ENCODE measurements around the gene RPS27.

Gene RPS27

DNA sequence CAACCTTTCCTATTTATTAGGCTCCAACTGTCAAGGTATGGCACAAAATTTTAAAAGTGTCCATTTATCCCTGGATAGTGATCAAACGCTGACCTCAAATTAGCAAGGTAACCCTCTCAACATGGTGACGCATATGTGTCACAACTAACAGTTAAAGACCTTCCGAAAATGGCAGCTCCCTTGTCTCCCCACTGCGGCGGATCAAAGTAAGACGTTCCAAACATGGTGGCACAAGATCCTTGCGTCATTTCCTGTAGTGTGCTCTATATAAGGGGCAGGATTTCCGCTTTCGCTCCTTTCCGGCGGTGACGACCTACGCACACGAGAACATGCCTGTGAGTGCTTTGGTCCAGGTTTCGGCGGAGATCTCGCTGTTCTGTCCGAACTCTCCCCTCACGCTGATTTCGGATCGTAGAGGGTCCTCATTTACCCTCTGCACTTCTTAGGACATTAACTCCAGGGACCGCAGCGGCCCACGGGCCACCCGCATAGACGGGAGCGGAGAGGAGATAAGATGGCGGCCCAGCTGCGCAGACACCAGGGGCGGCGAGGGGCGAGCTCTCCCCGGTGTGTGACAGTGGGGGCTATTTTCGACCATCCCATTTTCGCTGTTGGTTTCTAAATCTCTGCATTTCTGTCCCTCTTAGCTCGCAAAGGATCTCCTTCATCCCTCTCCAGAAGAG lies at the start of gene RPS27:
RPS27 (plus strand) TSS at position 295 of the 683 bp plus-strand sequence; CDS start at position 330, 35 bp downstream.
- peak; percentile 99 for DNase-seq

DNA sequence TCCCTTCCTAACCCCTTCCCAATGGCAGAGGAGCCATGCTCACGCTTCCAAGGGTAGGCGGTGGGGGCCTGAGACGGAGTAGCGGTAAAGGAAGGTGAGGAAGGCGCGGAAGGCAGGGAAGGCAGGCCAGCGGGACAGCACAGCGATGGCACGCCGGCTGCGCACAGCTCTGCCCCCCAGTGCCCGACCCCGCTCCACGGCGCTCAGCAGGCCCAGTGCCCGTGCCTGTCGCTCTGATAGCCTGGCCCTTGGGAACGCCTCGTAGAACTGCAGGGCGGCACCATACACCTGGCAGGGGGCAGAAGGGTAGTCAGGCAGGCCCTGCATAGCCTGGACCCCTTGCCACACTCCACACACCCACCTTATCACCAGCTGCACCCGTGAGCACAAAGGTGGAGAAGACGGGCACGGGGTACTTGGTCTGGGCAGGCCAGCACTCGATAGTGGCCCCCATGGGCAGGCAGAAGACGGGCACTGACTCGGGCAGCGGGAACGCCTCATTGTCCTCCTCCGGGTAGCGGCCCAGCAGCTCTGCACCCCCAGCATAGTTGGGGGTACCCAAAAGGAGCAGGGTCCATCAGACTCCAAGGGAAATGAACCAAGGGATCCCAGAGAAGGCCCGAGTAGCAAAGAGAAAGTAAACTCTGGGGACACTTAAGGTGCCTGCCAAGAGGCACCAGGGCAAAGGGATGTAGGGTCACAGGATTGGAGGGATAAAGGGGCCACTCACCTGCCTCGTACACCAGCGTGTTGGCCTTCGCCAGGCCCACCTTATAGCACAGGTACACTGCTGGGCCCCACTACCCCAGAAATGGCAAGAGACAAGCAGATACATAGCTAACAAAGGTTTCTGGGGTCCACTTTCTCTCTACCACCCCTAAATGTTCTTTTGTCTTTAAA lies 48.5 kb upstream of the RPS27 start:
- no peak for DNase-seq

DNA sequence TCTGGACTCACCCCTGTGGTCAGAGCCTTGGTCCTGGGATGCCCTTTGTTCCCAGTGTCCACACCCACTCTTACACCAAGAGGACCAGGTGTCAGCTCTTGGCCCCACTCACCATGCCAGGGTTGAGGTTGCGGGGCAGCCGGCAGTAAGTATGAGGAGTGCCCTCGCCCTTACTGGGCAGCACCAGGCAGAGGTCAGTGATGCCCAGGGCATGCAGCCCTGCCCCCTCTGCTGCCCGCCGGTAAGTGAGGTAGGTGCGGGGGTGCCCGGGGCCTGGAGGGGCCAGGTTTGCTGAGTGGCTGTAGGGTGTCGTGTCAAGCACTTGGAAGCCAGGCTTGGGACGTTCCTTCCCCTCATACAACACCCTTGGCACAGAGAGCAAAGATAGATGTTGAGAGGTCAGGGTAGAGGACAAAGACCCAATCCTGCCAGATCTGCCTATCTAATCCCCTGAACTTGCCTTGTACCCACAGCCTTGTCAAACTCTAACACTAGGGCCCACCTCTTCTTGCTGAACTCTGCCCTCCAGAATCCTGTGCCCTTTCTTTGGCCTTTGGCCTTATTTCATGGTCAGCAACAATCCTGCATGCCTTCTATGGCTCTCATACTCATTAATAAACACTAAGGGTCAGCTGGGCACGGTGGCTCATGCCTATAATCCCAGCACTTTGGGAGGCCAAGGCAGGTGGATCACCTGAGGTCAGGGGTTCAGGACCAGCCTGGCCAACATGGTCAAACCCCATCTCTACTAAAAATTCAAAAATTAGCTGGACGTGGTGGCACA lies 47.6 kb upstream of the RPS27 start:
- no peak for DNase-seq

DNA sequence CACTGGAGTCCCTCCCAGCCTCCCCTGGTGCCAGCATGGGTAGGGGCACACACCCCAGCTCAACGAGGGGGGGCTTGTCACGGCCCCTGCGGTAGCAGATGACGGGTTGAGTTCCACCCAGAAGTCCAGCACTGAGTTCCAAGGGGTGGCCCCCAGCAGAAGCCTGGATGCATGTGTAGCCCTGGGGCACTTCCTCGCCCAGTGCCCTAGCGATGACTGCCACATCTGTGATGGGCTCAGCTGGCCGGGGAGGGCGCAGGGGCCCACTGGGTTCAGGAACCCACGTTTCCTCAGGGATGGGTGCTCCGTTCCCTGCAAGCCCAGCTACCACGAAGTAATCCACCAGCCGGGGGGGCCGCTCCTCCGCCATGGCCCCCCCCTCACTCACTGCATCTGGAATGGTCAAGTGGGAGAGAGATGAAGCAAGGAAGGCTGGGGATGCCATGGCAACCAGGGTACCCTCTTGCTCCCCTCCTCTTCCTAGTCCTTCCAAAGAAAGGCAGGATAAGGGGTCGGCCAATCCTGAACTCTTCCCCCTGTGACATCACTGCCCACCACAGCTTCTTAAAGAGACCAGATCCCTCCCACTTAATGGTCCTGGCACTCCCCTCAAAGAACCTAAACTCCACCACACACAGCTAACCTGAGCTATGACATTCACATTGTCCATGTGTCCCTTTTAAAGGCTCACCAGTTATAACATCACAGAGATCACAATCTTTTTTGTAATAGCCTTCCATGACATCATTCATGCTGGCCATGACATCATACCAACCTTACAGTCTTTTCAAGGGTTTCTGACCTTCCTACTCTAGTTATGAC lies 46.3 kb upstream of the RPS27 start:
- DNase-seq: no peak

DNA sequence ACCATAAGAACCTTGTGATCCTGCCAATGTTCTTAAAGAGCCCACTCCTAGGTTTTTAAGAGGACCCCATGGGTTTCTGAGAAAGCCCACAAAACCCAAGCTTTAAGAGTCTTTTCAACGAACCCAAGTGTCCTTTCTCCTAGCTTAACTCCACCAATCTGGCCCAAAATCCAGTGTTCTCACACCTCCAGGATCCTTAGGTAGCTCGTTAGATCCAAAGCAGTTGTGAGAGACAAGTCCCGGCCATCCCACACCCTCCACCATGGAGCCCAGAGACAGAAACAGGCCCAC lies 45.8 kb upstream of the RPS27 start:
- no peak for DNase-seq

DNA sequence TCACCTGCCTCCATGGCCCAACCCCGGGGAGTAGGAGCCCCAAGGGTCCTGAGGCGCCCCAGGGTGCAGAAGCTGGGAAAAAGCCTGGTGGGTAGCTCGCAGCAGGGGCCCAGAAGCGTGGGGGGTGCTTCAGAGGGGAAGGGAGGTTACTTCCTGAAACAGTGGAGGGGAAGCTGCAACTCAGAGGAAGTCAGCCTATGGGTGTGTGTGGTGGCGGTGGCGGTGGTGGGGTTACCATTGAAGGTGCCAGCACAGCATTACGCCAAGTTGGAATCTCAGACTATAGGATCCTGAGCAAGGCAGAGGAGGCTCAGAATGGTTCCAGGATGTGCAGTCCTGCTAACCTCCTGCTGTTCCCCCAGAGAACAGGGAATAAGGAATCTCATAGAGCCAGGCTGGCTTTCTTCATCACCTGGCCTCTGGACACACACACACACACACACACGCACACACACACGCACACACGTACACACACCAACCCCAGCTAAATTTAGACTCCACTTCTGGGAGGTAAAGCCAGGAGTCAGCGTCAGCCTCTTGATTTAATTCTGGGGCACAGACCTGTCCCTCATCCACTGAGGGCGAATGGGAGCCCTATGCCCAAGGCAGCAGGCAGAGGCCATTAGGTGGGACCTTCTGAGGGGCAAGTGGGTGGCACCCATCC lies 45.3 kb upstream of the RPS27 start:
- peak; percentile 68 for DNase-seq

DNA sequence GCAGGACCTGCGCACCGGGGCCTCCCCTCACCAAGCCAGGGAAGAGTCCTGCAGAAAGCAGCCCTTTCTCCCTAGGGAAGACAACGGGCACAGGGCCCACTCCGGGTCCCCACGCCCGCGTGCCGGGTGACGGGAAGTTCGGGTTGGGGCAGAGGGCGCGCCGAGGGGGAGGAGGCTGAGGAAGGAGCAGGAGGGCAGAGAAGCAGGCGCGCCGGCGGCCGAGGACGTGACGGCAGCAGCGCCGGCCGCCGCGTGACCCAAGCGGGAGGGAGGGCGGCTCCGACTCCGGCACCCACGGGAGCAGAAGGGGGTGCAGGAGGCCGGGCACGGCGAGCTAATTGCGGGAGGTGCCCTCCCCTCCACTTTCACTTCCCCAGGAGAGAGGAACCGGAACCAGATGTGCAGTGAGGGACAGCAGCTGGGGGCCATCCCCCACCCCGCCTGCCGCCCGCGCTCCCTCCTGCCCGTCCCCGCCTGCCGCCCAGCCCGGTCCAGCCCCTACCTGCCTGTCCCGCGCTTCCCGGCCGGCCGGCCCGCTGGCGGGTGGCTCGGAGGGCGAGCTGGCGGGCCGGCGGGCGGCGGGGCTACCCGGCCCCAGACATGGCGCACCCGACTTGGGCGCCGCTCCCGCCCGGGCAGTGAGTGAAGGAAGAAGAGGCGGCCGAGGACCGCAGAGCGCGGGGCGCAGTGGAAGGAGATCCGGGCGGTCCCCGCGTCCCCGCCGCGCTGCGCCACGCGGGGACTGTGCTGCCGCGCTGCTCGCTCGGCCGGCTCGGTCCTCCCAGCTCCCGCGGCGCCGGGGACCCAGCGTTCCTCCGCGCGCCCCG lies 44.6 kb upstream of the RPS27 start:
- peak; percentile 86 for DNase-seq

DNA sequence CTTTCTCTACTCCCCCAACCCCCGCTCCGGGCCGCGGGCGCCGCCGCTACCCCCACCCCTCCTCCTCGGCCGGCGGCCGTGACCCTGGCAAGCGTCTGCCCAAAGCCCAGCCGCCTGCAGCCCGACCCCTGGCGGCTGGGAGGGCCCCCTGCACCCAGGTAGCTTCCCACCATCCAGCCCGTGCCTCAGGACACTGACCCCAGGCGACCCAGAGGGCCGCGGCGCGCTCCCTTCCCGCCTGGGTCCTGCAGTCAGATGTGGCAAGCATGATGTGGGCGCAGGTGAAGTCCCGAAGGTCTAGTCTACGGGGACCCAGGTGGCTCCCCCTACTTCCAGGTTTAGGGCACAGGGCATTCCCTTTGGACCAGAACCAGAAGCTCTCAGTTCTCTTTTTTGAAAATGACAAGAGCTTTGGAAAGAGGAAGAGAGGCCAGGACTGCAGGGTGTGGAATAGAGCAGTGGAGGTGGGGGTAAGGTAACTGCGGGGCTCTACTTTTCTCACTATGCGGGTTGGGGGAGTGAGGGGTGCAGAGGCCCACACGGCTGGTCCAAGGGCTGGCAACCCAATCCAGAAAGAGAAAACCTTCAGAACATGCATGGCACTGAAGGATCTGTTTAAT lies 43.8 kb upstream of the RPS27 start, which contains the start of gene DENND4B:
DENND4B (minus strand) TSS at position 97 of the 620 bp plus-strand sequence. CDS start 2,344 bp downstream, outside the sequence.
- DNase-seq: peak; percentile 92

DNA sequence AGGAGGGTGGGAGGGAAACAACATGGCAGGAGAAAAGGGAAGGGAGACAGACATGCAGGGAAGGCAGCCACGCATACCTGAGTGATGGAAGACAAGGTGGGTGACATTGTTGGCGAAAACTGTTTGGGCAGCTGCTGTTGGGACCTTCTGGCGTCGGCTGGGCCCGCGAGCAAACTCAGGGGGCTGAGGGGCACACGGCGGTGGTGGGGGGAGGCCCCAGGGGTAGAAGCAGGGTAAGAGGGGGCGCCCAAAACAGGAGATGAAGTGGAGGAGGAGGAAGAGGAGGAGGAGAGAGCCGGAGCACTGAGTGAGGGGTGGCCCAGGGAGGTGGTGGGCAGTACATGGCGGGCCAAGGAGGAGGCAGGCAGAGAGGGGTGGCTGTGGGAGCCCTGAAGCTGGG lies 39.4 kb upstream of the RPS27 start:
- no peak for DNase-seq

DNA sequence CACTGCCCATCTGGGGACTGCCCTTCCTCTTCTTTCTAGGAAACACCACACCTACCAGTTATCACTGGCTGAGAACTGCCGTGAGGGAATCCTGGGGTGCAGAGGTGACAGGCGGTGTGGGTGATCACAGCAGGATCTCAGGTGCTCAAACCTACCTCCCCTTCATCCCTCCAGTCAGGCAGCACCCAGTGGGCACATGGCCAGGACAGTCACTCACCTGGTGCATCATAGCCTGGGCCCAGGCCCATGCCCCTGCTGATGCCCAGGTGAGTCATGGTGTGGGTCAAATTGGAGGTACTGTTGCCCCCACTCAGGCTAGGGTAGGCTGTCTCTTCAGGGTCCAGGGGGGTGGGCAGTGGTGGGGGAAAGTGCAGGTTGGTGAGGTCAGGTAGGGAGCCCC lies 38.8 kb upstream of the RPS27 start:
- DNase-seq: no peak

DNA sequence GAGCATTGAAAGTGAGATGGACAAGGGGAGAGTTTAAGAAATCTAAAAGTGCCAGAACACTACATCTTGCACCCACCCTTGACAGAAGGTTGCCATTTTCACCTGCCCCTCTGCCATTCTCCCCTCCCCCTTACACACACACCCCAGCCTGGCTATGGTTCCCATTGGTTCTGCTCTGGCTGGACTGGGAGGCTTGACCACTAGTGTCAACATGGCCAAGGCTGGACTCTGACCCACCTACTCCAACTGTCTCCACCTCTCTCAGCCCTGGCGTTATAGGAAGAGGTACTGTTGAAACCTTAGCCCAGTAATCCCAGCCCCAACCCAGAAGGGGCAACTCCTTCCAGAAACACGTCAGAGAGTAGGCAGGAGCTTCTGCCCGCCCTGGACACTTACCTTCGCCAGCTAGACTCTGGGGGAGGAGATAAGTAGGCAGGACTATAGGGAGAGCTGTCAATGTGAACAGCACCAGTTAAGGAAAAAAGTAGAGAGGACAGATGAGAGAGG lies 36.6 kb upstream of the RPS27 start:
- DNase-seq: no peak

DNA sequence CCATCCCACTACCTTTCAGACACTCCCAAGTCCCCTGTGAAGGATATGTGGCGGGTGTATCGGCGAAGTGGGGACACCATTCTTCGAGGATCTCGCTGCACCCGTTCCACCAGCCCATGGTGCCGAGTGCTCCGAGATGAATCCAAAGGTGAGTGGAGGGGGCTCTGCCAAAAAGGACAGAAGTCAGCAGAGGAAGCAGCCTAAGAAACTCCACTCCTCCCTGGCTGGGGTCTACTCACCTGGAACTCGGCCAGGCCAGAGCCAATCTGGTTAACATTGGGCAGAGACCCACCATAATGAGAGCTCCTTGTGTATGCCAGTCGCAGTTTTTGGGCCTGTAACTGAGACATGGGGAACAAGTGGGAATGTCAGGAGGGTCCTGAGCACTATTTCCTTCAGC lies 35.7 kb upstream of the RPS27 start:
- no peak for DNase-seq

DNA sequence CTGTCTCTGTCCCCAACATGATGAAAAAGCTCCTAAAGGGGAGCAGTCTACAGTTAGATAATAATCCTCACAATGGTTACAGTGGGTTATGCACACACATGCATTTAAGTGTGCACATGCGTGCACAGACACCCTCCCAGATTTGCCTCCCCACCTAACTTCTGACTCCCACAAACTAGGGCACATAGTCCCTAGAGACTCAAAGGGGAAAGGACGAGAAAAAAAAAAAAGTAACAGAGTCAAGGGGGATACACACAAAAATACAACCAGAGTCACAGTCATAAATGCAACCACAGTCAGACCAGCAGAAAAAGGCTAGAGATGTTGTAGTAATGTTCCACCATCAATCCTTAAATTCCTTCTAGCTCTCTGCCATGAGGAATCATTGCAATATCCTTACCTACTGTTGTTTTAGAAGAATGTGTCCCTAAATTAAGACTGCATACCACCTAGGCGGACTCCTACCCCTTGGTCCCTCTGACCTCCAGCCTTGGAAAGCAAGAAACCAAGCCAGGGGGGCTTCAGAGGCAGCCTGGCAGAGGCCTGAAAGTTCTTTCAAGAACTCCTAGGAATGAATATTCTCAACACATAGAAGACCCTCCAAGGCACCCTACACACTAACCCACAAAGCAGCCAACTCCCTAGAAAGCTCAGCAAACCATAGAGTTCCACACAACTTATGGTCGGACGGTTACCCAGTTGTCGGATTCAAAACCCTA lies 33.4 kb upstream of the RPS27 start:
- DNase-seq: no peak

DNA sequence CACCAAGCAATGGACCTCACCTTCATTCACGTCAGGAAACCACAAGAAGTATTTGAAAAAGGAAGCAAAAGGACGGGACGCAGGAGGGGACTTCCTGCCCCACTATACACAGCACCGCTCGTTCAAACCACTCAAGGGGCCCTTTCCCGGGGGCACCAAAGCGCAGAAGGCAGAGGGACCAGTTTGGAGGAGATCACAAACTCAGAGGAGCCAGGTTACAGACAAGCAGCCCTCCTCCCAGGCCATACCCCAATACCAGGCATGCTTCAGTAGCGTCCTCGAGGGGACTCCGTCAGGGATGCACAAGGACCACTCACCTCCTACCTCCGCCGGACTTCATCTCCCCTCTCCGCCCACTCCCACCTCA lies 32.8 kb upstream of the RPS27 start:
- peak; percentile 52 for DNase-seq

DNA sequence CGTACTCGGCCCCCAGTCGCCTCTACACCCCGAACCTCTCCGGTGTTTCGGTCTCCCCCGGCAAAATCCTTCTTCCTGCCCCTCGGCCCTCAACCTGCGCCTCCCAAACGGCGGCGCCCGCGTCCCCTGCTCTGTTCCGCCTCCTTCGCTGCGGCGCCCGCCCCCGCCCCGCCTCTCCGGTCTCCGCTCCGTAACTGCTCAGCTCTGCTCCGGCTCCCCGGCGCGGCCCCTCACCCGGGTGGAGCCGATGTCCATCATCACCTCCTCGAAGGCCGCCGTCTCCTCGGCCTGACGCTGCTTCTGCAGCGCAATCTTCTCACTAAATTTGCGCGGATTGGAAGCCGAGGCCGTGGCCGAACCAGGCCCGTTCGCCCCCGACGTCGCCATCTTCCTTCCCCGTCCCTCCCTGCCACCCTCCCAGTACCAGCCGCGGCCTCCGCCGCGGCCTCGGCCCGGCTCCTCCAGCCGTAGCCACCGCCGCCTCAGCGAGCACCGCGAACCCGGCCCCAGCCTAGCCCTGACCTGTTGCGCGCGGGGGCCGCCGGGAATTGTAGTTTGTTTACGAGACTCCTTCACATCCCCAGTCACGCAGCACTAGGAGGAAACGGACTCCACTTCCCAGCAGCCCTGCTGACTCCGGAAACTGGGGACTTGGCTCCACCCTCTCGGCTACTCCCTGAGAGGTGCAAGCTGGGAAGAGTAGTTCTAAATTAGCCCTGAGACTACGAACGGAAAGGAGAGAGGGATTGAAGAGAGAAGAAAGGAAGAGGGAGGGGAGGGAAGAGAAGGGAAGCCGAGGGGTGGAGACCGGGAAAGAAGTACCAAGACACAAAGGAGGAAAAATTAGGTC lies 32.2 kb upstream of the RPS27 start, which contains the start of gene CRTC2:
CRTC2 (minus strand) TSS at position 502 of the 850 bp plus-strand sequence; CDS start at position 387, 115 bp downstream.
- DNase-seq: peak; percentile 99

DNA sequence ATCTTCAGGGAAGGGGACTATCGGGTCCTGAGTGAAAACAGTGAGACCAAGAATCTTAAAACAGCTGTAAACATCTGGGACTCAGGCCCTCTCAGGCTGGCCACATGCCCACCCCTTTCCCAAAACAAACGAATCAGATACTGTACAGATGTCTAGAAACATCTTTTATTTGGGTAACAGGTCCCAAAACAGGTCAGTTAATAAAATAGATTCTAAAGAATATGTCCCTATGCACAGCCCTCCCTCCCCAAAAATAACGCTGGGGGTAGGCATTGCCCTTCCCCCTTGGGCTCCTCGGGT lies 31.7 kb upstream of the RPS27 start:
- DNase-seq: no peak

DNA sequence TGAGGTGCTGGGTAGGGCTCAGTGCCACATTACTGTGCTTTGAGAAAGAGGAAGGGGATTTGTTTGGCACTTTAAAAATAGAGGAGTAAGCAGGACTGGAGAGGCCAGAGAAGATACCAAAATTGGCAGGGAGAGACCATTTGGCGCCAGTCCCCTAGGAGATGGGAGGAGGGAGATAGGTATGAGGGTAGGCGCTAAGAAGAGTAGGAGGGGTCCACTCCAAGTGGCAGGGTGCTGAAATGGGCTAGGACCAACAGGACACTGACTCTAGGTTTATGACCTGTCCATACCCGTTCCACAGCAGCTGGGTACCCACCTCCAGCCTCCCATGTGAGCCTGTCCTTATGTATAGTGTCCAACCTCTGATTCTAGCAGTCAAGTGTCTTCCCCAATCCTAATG lies 31.1 kb upstream of the RPS27 start:
- DNase-seq: no peak

DNA sequence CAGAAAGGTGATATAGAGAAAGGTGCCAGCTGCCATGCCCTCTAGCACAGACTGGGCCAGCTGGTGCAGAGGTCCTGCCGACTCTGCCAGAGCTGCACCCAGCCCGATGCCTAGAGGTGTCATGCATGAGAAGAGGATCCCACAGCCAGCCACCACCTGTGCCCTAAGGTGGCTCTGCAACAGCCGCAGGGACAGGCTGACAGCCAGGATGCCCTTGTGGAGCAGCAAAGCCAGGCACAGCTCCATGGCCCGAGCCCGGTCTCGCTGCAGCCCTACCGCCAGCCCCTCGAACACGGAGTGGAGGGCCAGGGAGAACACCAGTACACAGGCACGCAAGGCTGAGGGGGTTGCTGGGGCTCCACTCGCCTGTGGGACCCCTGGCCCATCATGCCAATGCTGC lies 30.4 kb upstream of the RPS27 start:
- DNase-seq: no peak

DNA sequence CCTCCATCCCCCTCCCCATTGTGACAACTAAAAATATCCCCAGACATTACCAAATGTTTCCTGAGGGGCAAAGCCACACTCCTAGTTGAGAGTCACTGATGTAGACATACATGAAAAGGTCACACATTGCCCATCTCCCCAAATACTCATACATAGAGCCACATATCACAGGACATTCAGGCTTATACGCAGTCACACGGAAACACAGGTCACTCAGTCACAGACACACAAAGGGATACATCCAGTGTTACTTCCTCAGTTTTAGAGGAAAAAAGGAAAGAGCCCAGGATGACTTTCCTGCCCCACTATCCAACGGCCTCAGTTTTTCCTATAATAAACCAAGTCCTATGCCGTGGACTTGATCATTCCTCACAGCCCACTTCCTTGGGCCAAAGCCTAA lies 29.1 kb upstream of the RPS27 start:
- DNase-seq: no peak
